Activated naive CD4-positive, alpha-beta T cell treated with anti-CD3 and anti-CD28 coated beads, Interleukin-2, amount 10 ng/mL, durations not matched to agents 7 days and 5 days (primary cell): Measurements from ENCODE around the gene RNF126.

Source experiments
- CTCF ChIA-PET: fragments of 350-600 bp; sonication (Branson Sonifier 250); formaldehyde crosslinking; loops from one replicate; lab custom pipeline; 2021; ENCODE audit warnings: antibody characterized with exemption; lab: Charles Lee
- DNase-seq: peaks from one replicate; pipeline ENCODE4 v3.0.0-alpha.2; 2020
- H3K27ac Mint-ChIP-seq: one replicate; pipeline ENCODE4 v1.8.0; 2021; ENCODE audit warnings: mild to moderate bottlenecking, moderate library complexity, mixed read lengths
- H3K27me3 Mint-ChIP-seq: one replicate; pipeline ENCODE4 v1.8.0; 2021; ENCODE audit warnings: mild to moderate bottlenecking, mixed read lengths
- H3K36me3 Mint-ChIP-seq: one replicate; pipeline ENCODE4 v1.8.0; 2021; ENCODE audit warnings: mixed read lengths
- H3K4me1 Mint-ChIP-seq: one replicate; pipeline ENCODE4 v1.8.0; 2021; ENCODE audit warnings: mixed read lengths
- H3K4me3 Mint-ChIP-seq: one replicate; pipeline ENCODE4 v1.8.0; 2021; ENCODE audit warnings: mild to moderate bottlenecking, moderate library complexity, mixed read lengths
- H3K9me3 Mint-ChIP-seq: one replicate; pipeline ENCODE4 v1.8.0; 2021; ENCODE audit warnings: mixed read lengths

RNF126 gene

GRCh38 chr19:651114-651818 is 11.7 kb downstream of the RNF126 start:
- Mint-ChIP-seq H3K4me3 (no peak overlapping the region), H3K27me3 (no peaks in the 10 kb centered on the region), H3K27ac (no peak overlapping the region), H3K36me3 (peaks cover 22% of the 10 kb centered on the region), H3K4me1 (peaks cover 6% of the 10 kb centered on the region), H3K9me3 (no peaks in the 10 kb centered on the region)
- CTCF ChIA-PET: no interaction called here
- DNase-seq: no peak

GRCh38 chr19:650121-650520 is 12.9 kb downstream of the RNF126 start:
- H3K9me3 Mint-ChIP-seq: no peaks in the 10 kb centered on the region
- CTCF ChIA-PET: no interaction called here
- no peak overlapping the region for H3K27ac Mint-ChIP-seq
- H3K36me3 Mint-ChIP-seq: peaks cover 22% of the 10 kb centered on the region
- H3K4me3 Mint-ChIP-seq: no peak overlapping the region
- DNase-seq: no peak
- no peaks in the 10 kb centered on the region for H3K27me3 Mint-ChIP-seq
- H3K4me1 Mint-ChIP-seq: peaks cover 1% of the 10 kb centered on the region

GRCh38 chr19:648904-649801 is 13.9 kb downstream of the RNF126 start:
- H3K4me3 Mint-ChIP-seq: no peak overlapping the region
- no peak for DNase-seq
- H3K36me3 Mint-ChIP-seq: peaks cover 19% of the 10 kb centered on the region
- H3K4me1 Mint-ChIP-seq: no peaks in the 10 kb centered on the region
- H3K9me3 Mint-ChIP-seq: no peaks in the 10 kb centered on the region
- CTCF ChIA-PET: no interaction called here
- H3K27me3 Mint-ChIP-seq: no peaks in the 10 kb centered on the region
- H3K27ac Mint-ChIP-seq: no peak overlapping the region

- H3K4me1 Mint-ChIP-seq: no peaks in the 10 kb centered on the region
- no peaks in the 10 kb centered on the region for H3K9me3 Mint-ChIP-seq
- CTCF ChIA-PET: no interaction called here
- H3K27me3 Mint-ChIP-seq: no peaks in the 10 kb centered on the region
- no peak overlapping the region for H3K27ac Mint-ChIP-seq
- no peak for DNase-seq
- peaks cover 12% of the 10 kb centered on the region for H3K36me3 Mint-ChIP-seq
- no peak overlapping the region for H3K4me3 Mint-ChIP-seq
Observed at GRCh38 chr19:648305-648704, 14.7 kb downstream of the RNF126 start.

- CTCF ChIA-PET: no interaction called here
- Mint-ChIP-seq H3K27ac (no peak overlapping the region), H3K9me3 (no peaks in the 10 kb centered on the region), H3K36me3 (peaks cover 12% of the 10 kb centered on the region), H3K4me1 (no peaks in the 10 kb centered on the region), H3K4me3 (no peak overlapping the region), H3K27me3 (no peaks in the 10 kb centered on the region)
- DNase-seq: no peak
Observed at GRCh38 chr19:647566-648284, 15.3 kb downstream of the RNF126 start.

GRCh38 chr19:646779-647565 is 16.0 kb downstream of the RNF126 start:
- Mint-ChIP-seq H3K4me1 (no peaks in the 10 kb centered on the region), H3K27me3 (no peaks in the 10 kb centered on the region), H3K4me3 (no peak overlapping the region), H3K27ac (no peak overlapping the region), H3K36me3 (peaks cover 12% of the 10 kb centered on the region), H3K9me3 (no peaks in the 10 kb centered on the region)
- CTCF ChIA-PET: no interaction called here
- DNase-seq: no peak

- no peak overlapping the region for H3K27ac Mint-ChIP-seq
- CTCF ChIA-PET: no interaction called here
- H3K4me3 Mint-ChIP-seq: no peak overlapping the region
- H3K27me3 Mint-ChIP-seq: no peaks in the 10 kb centered on the region
- DNase-seq: no peak
- H3K4me1 Mint-ChIP-seq: no peaks in the 10 kb centered on the region
- H3K36me3 Mint-ChIP-seq: peaks cover 12% of the 10 kb centered on the region
- no peaks in the 10 kb centered on the region for H3K9me3 Mint-ChIP-seq
Observed at GRCh38 chr19:645912-646778, 16.9 kb downstream of the RNF126 start.

- Mint-ChIP-seq H3K27ac (no peak overlapping the region), H3K36me3 (peaks cover 10% of the 10 kb centered on the region), H3K27me3 (no peaks in the 10 kb centered on the region), H3K9me3 (no peaks in the 10 kb centered on the region), H3K4me3 (no peak overlapping the region), H3K4me1 (no peaks in the 10 kb centered on the region)
- no peak for DNase-seq
- CTCF ChIA-PET: no interaction called here
Observed at GRCh38 chr19:644789-645188, 18.2 kb downstream of the RNF126 start.

GRCh38 chr19:644363-644762 is 18.7 kb downstream of the RNF126 start:
- Mint-ChIP-seq H3K9me3 (no peaks in the 10 kb centered on the region), H3K4me1 (peaks cover 1% of the 10 kb centered on the region), H3K27ac (no peak overlapping the region), H3K27me3 (peaks cover 2% of the 10 kb centered on the region), H3K4me3 (no peak overlapping the region), H3K36me3 (peaks cover 10% of the 10 kb centered on the region)
- no peak for DNase-seq
- CTCF ChIA-PET: no interaction called here

- Mint-ChIP-seq H3K36me3 (peaks cover 9% of the 10 kb centered on the region), H3K27me3 (peaks cover 5% of the 10 kb centered on the region), H3K27ac (no peak overlapping the region), H3K4me3 (no peak overlapping the region), H3K4me1 (peaks cover 6% of the 10 kb centered on the region), H3K9me3 (no peaks in the 10 kb centered on the region)
- DNase-seq: no peak
- CTCF ChIA-PET: no interaction called here
Observed at GRCh38 chr19:643736-644135, 19.3 kb downstream of the RNF126 start.

GRCh38 chr19:642767-643727 is 20.0 kb downstream of the RNF126 start:
- Mint-ChIP-seq H3K4me1 (peaks cover 6% of the 10 kb centered on the region), H3K27ac (no peak overlapping the region), H3K36me3 (peaks cover 7% of the 10 kb centered on the region), H3K27me3 (peaks cover 5% of the 10 kb centered on the region), H3K9me3 (no peaks in the 10 kb centered on the region), H3K4me3 (no peak overlapping the region)
- CTCF ChIA-PET: no interaction called here
- no peak for DNase-seq

- peaks cover 10% of the 10 kb centered on the region for H3K4me1 Mint-ChIP-seq
- H3K27ac Mint-ChIP-seq: no peak overlapping the region
- CTCF ChIA-PET: no interaction called here
- peaks cover 7% of the 10 kb centered on the region for H3K36me3 Mint-ChIP-seq
- peaks cover 12% of the 10 kb centered on the region for H3K27me3 Mint-ChIP-seq
- H3K9me3 Mint-ChIP-seq: no peaks in the 10 kb centered on the region
- DNase-seq: no peak
- H3K4me3 Mint-ChIP-seq: no peak overlapping the region
Observed at GRCh38 chr19:641702-642101, 21.3 kb downstream of the RNF126 start.
